HG03060 (cell line): ENCODE data around the gene FNDC3A.
A peak's percentile ranks its signal among the peaks of the same experiment; 100 is the strongest.

Experiments used
- ATAC-seq: cut with Tn5 transposase; IDR thresholded peaks from one replicate; pipeline ENCODE4 v1.9.1; 2021; ENCODE audit warnings: low read depth, moderate number of reproducible peaks; ENCODE audit not compliant: unreplicated experiment

Gene FNDC3A, protein sequence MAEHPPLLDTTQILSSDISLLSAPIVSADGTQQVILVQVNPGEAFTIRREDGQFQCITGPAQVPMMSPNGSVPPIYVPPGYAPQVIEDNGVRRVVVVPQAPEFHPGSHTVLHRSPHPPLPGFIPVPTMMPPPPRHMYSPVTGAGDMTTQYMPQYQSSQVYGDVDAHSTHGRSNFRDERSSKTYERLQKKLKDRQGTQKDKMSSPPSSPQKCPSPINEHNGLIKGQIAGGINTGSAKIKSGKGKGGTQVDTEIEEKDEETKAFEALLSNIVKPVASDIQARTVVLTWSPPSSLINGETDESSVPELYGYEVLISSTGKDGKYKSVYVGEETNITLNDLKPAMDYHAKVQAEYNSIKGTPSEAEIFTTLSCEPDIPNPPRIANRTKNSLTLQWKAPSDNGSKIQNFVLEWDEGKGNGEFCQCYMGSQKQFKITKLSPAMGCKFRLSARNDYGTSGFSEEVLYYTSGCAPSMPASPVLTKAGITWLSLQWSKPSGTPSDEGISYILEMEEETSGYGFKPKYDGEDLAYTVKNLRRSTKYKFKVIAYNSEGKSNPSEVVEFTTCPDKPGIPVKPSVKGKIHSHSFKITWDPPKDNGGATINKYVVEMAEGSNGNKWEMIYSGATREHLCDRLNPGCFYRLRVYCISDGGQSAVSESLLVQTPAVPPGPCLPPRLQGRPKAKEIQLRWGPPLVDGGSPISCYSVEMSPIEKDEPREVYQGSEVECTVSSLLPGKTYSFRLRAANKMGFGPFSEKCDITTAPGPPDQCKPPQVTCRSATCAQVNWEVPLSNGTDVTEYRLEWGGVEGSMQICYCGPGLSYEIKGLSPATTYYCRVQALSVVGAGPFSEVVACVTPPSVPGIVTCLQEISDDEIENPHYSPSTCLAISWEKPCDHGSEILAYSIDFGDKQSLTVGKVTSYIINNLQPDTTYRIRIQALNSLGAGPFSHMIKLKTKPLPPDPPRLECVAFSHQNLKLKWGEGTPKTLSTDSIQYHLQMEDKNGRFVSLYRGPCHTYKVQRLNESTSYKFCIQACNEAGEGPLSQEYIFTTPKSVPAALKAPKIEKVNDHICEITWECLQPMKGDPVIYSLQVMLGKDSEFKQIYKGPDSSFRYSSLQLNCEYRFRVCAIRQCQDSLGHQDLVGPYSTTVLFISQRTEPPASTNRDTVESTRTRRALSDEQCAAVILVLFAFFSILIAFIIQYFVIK

DNA sequence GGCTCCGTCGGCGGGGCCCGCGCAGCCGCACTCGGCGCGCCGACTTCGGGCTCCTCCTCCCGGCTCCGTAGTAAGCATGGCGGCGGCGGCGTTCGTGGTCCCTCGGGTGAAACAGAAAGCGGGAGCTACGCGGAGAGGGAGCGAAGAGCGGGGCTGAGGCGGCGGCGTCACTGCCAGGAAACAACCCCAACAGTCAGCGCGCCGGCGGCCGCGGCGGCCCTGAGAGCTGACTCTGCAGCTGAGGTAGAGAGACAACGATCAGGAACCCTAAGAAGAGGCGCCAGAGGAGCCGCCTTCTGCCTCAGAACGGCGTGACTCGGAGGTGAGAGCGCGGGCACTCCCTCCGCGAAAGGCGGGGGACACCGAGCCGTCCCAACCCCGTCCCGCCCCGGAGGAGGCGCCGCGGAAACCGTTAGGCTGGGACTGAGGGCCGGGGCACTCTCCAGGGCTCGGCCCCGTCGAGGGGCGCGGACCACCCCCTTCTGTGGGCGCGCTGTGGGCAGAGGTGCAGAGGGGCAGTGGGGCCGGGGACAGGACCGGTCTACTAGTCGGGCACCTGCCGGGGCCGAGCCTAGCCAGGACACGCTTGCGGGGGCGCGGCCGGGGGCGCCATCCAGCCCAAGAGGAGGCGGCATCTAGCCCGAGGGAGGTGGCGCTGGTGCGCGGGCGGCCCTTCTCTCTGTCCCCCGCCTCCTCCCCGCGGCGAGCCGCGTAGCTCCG is at the start of gene FNDC3A:
FNDC3A (plus strand) TSS at position 57 of the 720 bp plus-strand sequence. CDS start 30,279 bp downstream, outside the sequence.
- ATAC-seq, result peak; percentile 19

GRCh38 chr13:48928757-48929430 is 46.8 kb upstream of the FNDC3A start:
- no peak for ATAC-seq

DNA sequence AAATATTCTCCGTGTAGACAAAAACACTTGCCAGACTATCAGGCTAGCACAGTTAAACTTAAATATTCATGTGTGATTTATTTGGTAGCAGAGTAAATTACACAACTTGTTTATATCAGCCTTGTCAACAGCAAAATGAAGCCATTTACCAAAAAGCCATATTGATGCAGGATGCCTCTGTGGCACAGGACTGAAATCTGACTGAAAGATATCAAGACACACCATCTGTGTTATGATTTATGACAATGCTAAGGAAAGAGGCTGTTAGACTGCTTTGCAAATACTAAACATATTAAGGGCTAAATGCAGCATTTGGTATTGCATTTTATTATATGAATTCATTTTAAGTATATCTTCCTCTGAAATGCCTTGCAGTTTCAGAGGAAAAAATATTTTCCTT is 44.8 kb upstream of the FNDC3A start:
- no peak for ATAC-seq

GRCh38 chr13:48938308-48938943 is 37.3 kb upstream of the FNDC3A start:
- no peak for ATAC-seq

- ATAC-seq, result no peak
These were observed 36.0 kb upstream of the FNDC3A start for GRCh38 chr13:48939728-48940127.

DNA sequence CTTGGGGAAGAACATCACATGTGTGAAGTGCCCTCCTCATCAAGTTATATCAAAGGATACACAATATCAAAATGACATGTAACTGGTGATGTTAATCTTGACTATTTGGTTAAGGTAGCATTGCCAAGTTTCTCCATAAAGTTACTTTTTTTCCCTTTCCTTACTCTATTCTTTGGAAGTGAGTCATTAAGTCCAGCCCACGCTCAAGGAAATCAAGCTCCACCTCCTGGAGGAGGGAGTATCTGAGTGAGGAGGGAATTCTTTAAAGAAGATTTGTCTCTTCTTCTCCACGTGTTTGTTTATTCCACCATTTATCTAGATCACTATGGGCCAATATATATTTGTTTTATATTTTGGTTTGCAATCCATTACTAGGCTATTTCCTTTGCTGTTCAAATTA is 33.6 kb upstream of the FNDC3A start:
- ATAC-seq, result no peak

DNA sequence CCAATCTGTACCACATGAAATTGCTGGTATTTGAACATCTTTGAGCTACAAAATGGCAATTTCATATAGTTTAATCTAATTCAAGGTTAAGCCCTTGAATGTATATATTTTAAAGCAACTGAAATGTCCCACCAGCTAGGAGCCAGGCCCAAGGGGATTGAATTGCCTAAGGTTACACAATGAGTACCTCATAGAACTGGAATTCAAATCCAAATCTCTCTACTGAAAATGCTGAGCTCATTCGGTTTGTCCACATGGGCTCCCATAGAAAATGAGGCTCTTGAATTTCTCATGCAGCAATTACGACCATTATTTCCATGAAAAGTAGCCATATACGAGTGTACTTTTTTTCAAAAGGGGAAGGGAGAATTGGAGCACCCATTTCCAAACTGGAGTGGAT is 31.5 kb upstream of the FNDC3A start:
- no peak for ATAC-seq

GRCh38 chr13:48945626-48946025 is 30.1 kb upstream of the FNDC3A start:
- no peak for ATAC-seq

GRCh38 chr13:48946163-48946562 is 29.5 kb upstream of the FNDC3A start:
- ATAC-seq, result no peak

- no peak for ATAC-seq
These were observed 25.9 kb upstream of the FNDC3A start for GRCh38 chr13:48949566-48950500.

DNA sequence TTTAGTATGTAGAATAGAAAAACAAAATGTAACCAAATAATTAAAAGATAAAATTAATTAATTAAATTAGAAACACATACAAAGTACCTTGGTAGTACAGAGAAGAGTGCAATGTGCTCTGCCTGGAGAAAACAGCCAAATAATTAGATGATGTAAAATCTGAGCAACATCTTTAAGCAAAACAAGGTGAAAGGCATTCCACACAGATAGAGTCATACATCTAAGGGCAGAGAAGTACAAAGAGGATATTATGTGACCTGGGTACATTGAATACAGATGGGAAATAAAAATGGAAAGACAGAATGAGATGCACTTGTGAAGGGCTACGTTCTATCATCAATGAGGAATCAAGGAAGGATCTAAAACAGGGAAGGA is 25.2 kb upstream of the FNDC3A start:
- ATAC-seq, result no peak

- ATAC-seq, result no peak
These were observed 21.6 kb upstream of the FNDC3A start for GRCh38 chr13:48954081-48954480.

- ATAC-seq, result no peak
These were observed 20.2 kb upstream of the FNDC3A start for GRCh38 chr13:48955536-48955935.

GRCh38 chr13:48961379-48961778 is 14.3 kb upstream of the FNDC3A start:
- ATAC-seq, result no peak

GRCh38 chr13:48962281-48962680 is 13.4 kb upstream of the FNDC3A start:
- ATAC-seq, result no peak

DNA sequence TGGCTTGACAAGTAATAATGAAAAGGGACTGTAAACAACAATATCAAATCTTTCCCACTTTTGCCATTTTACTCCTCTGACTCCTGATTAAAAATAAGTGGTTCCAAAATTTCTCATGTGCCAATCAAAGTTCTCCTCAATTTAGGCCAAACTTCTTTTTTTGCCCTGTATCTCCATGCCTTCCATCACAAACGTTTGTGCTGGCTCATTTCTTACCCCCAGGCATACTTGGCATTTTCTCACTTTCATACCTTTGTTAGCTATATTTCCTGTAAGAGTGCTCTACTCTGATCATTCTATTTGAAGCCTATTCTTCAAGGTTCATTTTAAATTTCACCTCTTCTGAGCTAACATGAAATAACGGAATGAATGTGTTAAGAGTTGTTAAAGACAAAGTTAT is 10.0 kb upstream of the FNDC3A start:
- no peak for ATAC-seq

DNA sequence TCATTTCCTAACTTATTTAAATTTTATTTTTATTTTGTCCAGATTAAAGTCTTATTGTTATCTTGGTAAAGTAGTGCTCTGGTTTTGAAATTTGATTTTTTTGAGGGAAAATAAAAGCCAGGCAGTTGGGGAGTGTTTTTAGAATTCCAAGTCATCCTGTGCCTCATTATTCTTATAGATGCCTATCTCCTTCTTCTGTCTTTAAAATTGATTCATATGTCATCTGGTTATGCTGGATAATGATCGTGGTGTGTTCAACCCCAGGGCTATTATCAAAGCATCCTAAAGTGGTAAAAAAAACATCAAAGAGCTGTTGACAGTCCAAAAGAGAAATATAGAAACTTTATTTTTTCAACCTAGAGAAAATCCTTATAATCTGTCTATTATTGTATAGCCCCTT is 6.0 kb upstream of the FNDC3A start:
- ATAC-seq, result no peak

DNA sequence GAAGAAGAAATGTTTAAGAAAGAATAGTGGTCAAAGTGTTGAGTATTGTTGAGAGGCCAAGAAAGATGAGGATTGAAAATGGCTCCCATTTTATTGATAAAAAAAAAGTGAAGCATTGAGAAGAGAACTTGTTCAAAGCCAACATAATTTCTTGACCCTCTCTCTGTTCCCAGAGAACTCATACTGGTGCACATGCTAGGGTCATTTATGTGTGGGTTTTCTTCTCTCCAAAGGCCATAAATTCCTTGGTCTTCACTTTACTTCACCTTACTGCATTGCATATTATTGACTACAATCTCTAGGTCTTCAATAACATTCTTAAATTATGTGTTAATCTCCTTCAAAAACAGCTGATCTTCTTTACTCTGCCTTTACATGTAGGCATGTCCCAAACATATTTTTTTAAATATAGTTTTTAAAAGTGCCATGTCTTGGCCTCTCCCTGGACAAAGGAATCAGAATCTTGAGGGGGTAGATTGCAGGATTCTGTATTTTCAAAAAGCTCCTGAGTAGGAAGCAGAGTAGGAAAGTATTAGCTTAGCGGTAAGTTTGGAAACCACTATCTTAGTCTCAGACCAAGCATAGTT is 1.8 kb upstream of the FNDC3A start:
- no peak for ATAC-seq
